HG02938 (cell line): Measurements from ENCODE around the gene MOCS1.

Experiments used
- ATAC-seq: cut with Tn5 transposase; IDR thresholded peaks from one replicate; pipeline ENCODE4 v1.9.1; 2021; ENCODE audit warnings: mild to moderate bottlenecking, moderate library complexity; ENCODE audit not compliant: unreplicated experiment

The MOCS1 gene

GRCh38 chr6:39925931-39926290 lies 8.4 kb downstream of the MOCS1 start:
- ATAC-seq = no peak

GRCh38 chr6:39925191-39925930 lies 8.9 kb downstream of the MOCS1 start:
- no peak for ATAC-seq

- ATAC-seq = no peak
Observed at GRCh38 chr6:39924283-39924682, 10.0 kb downstream of the MOCS1 start.

GRCh38 chr6:39923861-39924260 lies 10.4 kb downstream of the MOCS1 start:
- no peak for ATAC-seq

- ATAC-seq = no peak
Observed at GRCh38 chr6:39923394-39923793, 10.9 kb downstream of the MOCS1 start.

GRCh38 chr6:39922821-39923220 lies 11.4 kb downstream of the MOCS1 start:
- no peak for ATAC-seq

GRCh38 chr6:39920157-39920556 lies 14.1 kb downstream of the MOCS1 start:
- ATAC-seq = no peak

- ATAC-seq = no peak
Observed at GRCh38 chr6:39918831-39919230, 15.4 kb downstream of the MOCS1 start.

- ATAC-seq = no peak
Observed at GRCh38 chr6:39917981-39918380, 16.3 kb downstream of the MOCS1 start.

- no peak for ATAC-seq
Observed at GRCh38 chr6:39917329-39917728, 16.9 kb downstream of the MOCS1 start.

- no peak for ATAC-seq
Observed at GRCh38 chr6:39915866-39916265, 18.4 kb downstream of the MOCS1 start.

- no peak for ATAC-seq
Observed at GRCh38 chr6:39914239-39914638, 20.0 kb downstream of the MOCS1 start.

- no peak for ATAC-seq
Observed at GRCh38 chr6:39913391-39913916, 20.8 kb downstream of the MOCS1 start.

- ATAC-seq = no peak
Observed at GRCh38 chr6:39912446-39912845, 21.8 kb downstream of the MOCS1 start.

- ATAC-seq = no peak
Observed at GRCh38 chr6:39911513-39912125, 22.6 kb downstream of the MOCS1 start.

- no peak for ATAC-seq
Observed at GRCh38 chr6:39910744-39911143, 23.5 kb downstream of the MOCS1 start.

- no peak for ATAC-seq
Observed at GRCh38 chr6:39910164-39910563, 24.1 kb downstream of the MOCS1 start.

GRCh38 chr6:39909701-39910100 lies 24.6 kb downstream of the MOCS1 start:
- ATAC-seq = no peak

GRCh38 chr6:39908838-39909583 lies 25.3 kb downstream of the MOCS1 start:
- ATAC-seq = no peak

- no peak for ATAC-seq
Observed at GRCh38 chr6:39907871-39908575, 26.2 kb downstream of the MOCS1 start.

- ATAC-seq = no peak
Observed at GRCh38 chr6:39906318-39906761, 27.9 kb downstream of the MOCS1 start.
